ENCODE results near the gene FCHSD1. TPM values are rescaled to one million over a fixed set of nuclear protein-coding genes. Genes with fewer than 3 reads are reported as not detected.

FCHSD1 gene
- total RNA-seq, 1 experiment from 2014 or later, result 23.1 TPM

DNA sequence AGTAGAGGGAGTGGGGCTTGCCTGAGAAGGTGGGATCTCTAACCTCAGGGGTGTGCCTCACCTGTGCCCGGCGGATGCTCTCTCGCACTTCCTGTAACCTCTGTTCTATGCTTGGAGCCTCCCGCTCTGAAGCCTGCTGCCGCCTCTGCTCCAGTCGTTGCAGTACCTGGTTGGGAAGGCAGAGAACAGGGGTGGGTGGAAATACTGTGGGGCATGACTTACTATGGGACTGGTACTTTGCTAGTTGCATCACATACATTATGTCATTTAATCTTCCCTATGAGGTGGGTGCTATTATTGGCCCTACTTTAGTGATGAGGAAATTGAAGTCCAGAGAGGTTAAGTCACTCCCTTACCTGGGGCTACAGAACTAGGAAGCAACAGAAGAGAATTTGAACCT is 5.2 kb downstream of the FCHSD1 start:
- H3K4me1 ChIP-seq (ENCODE audit: insufficient read depth, low read length), result no peaks in the 10 kb centered on the region; the same call in 1 of the 2 replicates
- H4K5ac ChIP-seq (ENCODE audit: insufficient read length, low read depth, low read length), result no peak overlapping the region
- TF ChIP-seq, protein P1, sequence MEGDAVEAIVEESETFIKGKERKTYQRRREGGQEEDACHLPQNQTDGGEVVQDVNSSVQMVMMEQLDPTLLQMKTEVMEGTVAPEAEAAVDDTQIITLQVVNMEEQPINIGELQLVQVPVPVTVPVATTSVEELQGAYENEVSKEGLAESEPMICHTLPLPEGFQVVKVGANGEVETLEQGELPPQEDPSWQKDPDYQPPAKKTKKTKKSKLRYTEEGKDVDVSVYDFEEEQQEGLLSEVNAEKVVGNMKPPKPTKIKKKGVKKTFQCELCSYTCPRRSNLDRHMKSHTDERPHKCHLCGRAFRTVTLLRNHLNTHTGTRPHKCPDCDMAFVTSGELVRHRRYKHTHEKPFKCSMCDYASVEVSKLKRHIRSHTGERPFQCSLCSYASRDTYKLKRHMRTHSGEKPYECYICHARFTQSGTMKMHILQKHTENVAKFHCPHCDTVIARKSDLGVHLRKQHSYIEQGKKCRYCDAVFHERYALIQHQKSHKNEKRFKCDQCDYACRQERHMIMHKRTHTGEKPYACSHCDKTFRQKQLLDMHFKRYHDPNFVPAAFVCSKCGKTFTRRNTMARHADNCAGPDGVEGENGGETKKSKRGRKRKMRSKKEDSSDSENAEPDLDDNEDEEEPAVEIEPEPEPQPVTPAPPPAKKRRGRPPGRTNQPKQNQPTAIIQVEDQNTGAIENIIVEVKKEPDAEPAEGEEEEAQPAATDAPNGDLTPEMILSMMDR (conservative IDR thresholded peaks at IDR 0.05), result no peak
- H3K4ac ChIP-seq (ENCODE audit: low read depth, low read length), result no peak overlapping the region
- no peak overlapping the region for H2BK120ac ChIP-seq (ENCODE audit: low read depth, low read length, poor library complexity, severe bottlenecking)
- H3K79me2 ChIP-seq (ENCODE audit: insufficient read depth, low read length), result no peaks in the 10 kb centered on the region
- Mint-ChIP-seq H3K4me1 (peaks cover 13 to 17% of the 10 kb centered on the region in 2 experiments), H3K9me3 (no peaks in the 10 kb centered on the region), H3K27ac (no peak overlapping the region), H3K4me3 (no peak overlapping the region), H3K27me3 (ENCODE audit: low read depth) (no peaks in the 10 kb centered on the region), H3K36me3 (ENCODE audit: insufficient read depth in 1 of 3, low read depth in 3 of 3) (peaks cover 21 to 42% (median 36%) of the 10 kb centered on the region in 3 experiments; a peak in 6 of 7 replicates)
- no peak overlapping the region for H2BK5ac ChIP-seq (ENCODE audit: insufficient read length, low read length)
- no peak overlapping the region for H3K9ac ChIP-seq (ENCODE audit: extremely low read depth, insufficient read length, low read length)
- no peak overlapping the region for H2BK20ac ChIP-seq (ENCODE audit: low read depth, low read length, poor library complexity, severe bottlenecking)
- H3K56ac ChIP-seq (ENCODE audit: insufficient read length, low read depth, low read length), result no peak overlapping the region
- H3K79me1 ChIP-seq (ENCODE audit: insufficient read depth, low read depth, low read length, poor library complexity, severe bottlenecking), result no peaks in the 10 kb centered on the region
- H3K27me3 ChIP-seq (ENCODE audit: insufficient read depth, low read length), result no peaks in the 10 kb centered on the region
- H3K9me3 ChIP-seq (ENCODE audit: control insufficient read depth, low read depth, low read length), result no peaks in the 10 kb centered on the region
- no peak overlapping the region for H2AK5ac ChIP-seq (ENCODE audit: insufficient read length, low read length)
- no peak overlapping the region for H2BK12ac ChIP-seq (ENCODE audit: insufficient read length, low read depth, low read length)
- no peak overlapping the region for H4K91ac ChIP-seq (ENCODE audit: insufficient read length, low read depth, low read length)
- no peaks in the 10 kb centered on the region for H4K20me1 ChIP-seq (ENCODE audit: control insufficient read depth, insufficient read depth, insufficient read length)
- no peak overlapping the region for H3K27ac ChIP-seq (ENCODE audit: insufficient read length, low read depth, low read length)
- no peak overlapping the region for H2BK15ac ChIP-seq (ENCODE audit: low read depth, low read length)
- H4K8ac ChIP-seq (replicated peaks; ENCODE audit: insufficient read length, low read depth, low read length), result no peak overlapping the region
- no peak overlapping the region for H3K14ac ChIP-seq (ENCODE audit: insufficient read depth, low read length)
- H3K4me2 ChIP-seq (ENCODE audit: insufficient read depth, insufficient read length, low read length), result no peak overlapping the region
- H2AFZ ChIP-seq (ENCODE audit: low read length), result no peak overlapping the region
- no peak overlapping the region for H3K18ac ChIP-seq (ENCODE audit: insufficient read length, low read depth, low read length)
- no peak overlapping the region for H3T11ph ChIP-seq (ENCODE audit: low read length)
- H3K23me2 ChIP-seq (ENCODE audit: insufficient read length, low read depth, low read length, poor library complexity, severe bottlenecking), result peaks cover 4% of the 10 kb centered on the region
- no CpG with 5 or more reads among the region's 6 CpGs for WGBS (ENCODE audit: extremely low coverage, insufficient read length, low lambda C conversion rate)
- DNase-seq, result no peak
- no peak overlapping the region for H3K23ac ChIP-seq (ENCODE audit: insufficient read length, low read depth, low read length)
